Measurements from ENCODE around the gene A3GALT2.

Gene A3GALT2

DNA sequence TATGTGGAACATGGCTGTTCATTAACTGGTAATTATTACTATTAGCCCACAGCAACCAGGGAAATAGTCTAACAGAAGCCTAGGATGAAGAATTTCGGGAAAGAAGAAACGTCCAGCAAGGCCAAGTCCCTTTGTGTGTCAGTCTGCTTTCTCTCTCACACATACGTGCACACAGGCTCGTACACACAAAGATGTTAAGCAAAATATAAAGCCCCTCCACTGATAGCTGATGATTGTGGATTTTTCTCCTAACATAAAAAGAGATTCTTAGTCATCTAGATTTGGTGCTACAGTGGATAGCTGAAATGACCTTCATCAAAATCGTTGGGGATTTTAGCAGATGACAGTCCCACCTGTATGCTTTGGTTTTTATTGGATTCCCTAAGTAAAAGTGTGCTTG lies 42.1 kb upstream of the A3GALT2 start:
- H3K27me3 ChIP-seq (ENCODE audit: control insufficient read depth, insufficient read depth, low read length) = no peaks in the 10 kb centered on the region
- no peaks in the 10 kb centered on the region for H3K9me3 ChIP-seq (ENCODE audit: control insufficient read depth, insufficient read depth, low read length)
- no peaks in the 10 kb centered on the region for H3K36me3 ChIP-seq (ENCODE audit: control insufficient read depth, insufficient read depth, low read length)
- no CpG with 5 or more reads among the region's 5 CpGs for WGBS (ENCODE audit: insufficient coverage, insufficient read length)
- DNase-seq (ENCODE audit: low read depth, low spot score) = no peak
- H3K27ac ChIP-seq (ENCODE audit: low read length) = no peak overlapping the region
- peaks cover 8% of the 10 kb centered on the region; the same call in 1 of the 2 replicates for H3K4me1 ChIP-seq (ENCODE audit: control insufficient read depth, insufficient read depth, low read length)
- H3K4me3 ChIP-seq (ENCODE audit: low read length) = no peak overlapping the region

- no peak for DNase-seq (ENCODE audit: low read depth, low spot score)
- Histone ChIP-seq H3K4me1 (ENCODE audit: control insufficient read depth, insufficient read depth, low read length) (peaks cover 8% of the 10 kb centered on the region; the same call in 1 of the 2 replicates), H3K4me3 (ENCODE audit: low read length) (no peak overlapping the region), H3K9me3 (ENCODE audit: control insufficient read depth, insufficient read depth, low read length) (no peaks in the 10 kb centered on the region), H3K27ac (ENCODE audit: low read length) (no peak overlapping the region), H3K36me3 (ENCODE audit: control insufficient read depth, insufficient read depth, low read length) (no peaks in the 10 kb centered on the region), H3K27me3 (ENCODE audit: control insufficient read depth, insufficient read depth, low read length) (no peaks in the 10 kb centered on the region; the same call in 1 of the 2 replicates)
- WGBS (ENCODE audit: insufficient coverage, insufficient read length) = no CpG with 5 or more reads among the region's 11 CpGs
Measured at GRCh38 chr1:33361532-33362235, 40.8 kb upstream of the A3GALT2 start.

DNA sequence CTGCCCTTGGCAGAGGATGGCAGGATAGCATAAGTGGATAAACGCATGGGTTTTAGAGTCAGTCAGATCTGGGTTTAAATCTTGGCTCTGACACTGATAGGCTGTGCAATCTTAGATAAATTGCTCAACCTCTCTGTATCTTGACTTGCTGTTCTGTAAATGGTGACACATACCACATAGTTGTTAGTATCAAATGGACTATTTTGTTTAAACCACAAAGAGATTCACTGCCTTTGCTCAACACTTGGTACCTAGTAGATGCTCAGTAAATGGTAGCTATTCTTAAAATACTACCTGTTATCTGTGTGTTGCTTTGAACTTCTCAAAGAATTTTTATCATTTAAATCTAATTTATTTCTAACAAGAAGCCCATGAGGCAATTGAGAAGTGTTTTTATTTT lies 39.5 kb upstream of the A3GALT2 start:
- DNase-seq (ENCODE audit: low read depth, low spot score) = no peak
- Histone ChIP-seq H3K4me1 (ENCODE audit: control insufficient read depth, insufficient read depth, low read length) (peaks cover 8% of the 10 kb centered on the region; the same call in 1 of the 2 replicates), H3K27ac (ENCODE audit: low read length) (no peak overlapping the region), H3K4me3 (ENCODE audit: low read length) (no peak overlapping the region), H3K27me3 (ENCODE audit: control insufficient read depth, insufficient read depth, low read length) (no peaks in the 10 kb centered on the region; the same call in 1 of the 2 replicates), H3K36me3 (ENCODE audit: control insufficient read depth, insufficient read depth, low read length) (no peaks in the 10 kb centered on the region), H3K9me3 (ENCODE audit: control insufficient read depth, insufficient read depth, low read length) (no peaks in the 10 kb centered on the region)
- WGBS (ENCODE audit: insufficient coverage, insufficient read length) = no CpG with 5 or more reads among the region's 1 CpG

DNA sequence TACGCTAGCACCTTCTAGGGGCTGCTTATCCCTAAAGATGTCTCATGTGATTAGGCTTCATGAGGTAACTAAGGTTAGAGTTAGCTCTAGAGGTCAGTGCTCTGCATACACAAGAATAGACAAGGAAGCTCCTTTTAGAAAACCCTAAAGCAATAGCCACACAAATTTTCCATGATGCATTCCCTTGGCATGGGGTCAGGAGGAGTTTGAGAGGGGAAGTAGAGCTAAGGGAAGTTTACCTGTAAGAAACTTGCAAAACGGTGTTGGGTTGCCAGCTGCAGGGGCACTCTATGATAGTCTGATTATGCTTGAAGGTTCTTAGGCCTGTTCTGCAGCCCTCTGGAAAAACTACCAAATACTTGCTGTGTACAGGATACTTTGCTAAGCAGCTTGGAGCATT lies 39.0 kb upstream of the A3GALT2 start:
- Histone ChIP-seq H3K4me3 (ENCODE audit: low read length) (no peak overlapping the region), H3K9me3 (ENCODE audit: control insufficient read depth, insufficient read depth, low read length) (no peaks in the 10 kb centered on the region), H3K4me1 (ENCODE audit: control insufficient read depth, insufficient read depth, low read length) (peaks cover 8% of the 10 kb centered on the region; the same call in 1 of the 2 replicates), H3K27me3 (ENCODE audit: control insufficient read depth, insufficient read depth, low read length) (no peaks in the 10 kb centered on the region; the same call in 1 of the 2 replicates), H3K27ac (ENCODE audit: low read length) (no peak overlapping the region), H3K36me3 (ENCODE audit: control insufficient read depth, insufficient read depth, low read length) (no peaks in the 10 kb centered on the region)
- DNase-seq (ENCODE audit: low read depth, low spot score) = no peak
- no CpG with 5 or more reads among the region's 2 CpGs for WGBS (ENCODE audit: insufficient coverage, insufficient read length)

DNA sequence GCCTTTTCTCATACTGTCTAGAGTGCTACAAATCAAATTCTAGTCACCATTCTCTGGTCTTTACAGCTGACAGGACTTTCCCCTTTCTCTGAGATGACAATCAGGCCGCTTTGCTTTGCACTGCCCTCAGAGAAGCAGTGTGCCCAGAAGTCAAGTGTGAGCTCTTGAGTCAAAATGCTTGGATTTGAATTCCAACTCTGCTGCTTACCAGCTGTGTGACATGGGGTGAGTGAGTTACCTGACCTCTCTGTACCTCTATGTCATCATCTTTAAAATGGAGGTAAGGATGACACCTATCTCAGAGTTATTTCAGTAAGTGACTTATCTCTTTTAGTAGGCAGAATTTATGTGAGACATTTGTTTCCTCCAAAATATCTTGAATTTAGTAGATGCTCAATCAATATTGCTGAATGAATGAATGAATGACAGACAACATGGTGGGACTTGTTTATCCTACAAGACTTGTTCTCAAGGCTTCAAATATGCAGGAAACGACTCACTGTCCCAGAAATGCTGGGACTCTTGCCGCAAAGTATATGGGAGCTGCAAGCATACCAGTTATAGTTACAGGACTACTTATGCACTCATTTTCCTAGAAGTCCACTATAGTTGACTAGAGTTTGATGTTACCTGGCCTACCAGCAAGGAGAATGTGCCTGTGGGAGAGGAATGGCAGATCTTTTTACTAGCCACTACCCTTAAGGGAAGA lies 38.1 kb upstream of the A3GALT2 start:
- Histone ChIP-seq H3K27me3 (ENCODE audit: control insufficient read depth, insufficient read depth, low read length) (peaks cover under 1% of the 10 kb centered on the region; the same call in 1 of the 2 replicates), H3K4me3 (ENCODE audit: low read length) (no peak overlapping the region), H3K4me1 (ENCODE audit: control insufficient read depth, insufficient read depth, low read length) (peaks cover 4% of the 10 kb centered on the region; the same call in 1 of the 2 replicates), H3K36me3 (ENCODE audit: control insufficient read depth, insufficient read depth, low read length) (no peaks in the 10 kb centered on the region), H3K27ac (ENCODE audit: low read length) (no peak overlapping the region), H3K9me3 (ENCODE audit: control insufficient read depth, insufficient read depth, low read length) (no peaks in the 10 kb centered on the region)
- WGBS (ENCODE audit: insufficient coverage, insufficient read length) = no CpG with 5 or more reads among the region's 3 CpGs
- DNase-seq (ENCODE audit: low read depth, low spot score) = no peak

DNA sequence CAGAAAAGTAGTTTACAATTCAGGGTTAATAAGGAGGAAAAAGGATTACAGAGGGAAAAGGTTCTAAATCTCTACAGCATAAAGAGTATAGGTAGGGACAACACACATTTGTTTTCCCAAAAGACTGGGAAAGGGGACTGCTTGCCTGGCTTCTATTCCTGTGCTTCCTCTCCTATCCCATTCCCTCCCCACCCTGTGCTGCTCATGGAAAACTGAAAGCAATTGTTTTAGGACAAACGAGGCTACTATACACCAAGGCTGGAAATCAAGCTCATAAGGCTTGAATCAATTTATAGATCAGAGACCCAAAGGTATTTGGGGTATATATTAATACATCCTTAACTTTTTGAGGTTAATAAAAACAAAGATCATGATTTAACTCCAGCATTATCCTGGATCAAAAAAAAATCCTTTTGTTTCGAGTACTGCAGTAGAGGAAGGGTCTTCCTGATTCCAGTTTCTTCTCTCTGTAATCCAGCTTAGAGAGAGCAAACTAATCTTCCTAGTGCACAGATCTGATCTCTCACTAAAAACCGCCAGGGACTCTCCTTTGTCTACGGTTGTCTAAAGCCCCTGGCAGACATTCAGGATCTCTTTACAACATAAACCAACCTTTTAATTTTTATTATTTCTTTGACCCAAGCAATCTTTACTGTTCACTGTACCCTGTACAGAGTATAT lies 37.4 kb upstream of the A3GALT2 start:
- no CpG with 5 or more reads among the region's 4 CpGs for whole genome bisulfite sequencing (ENCODE audit: insufficient coverage, insufficient read length)
- H3K36me3 ChIP-seq (ENCODE audit: control insufficient read depth, insufficient read depth, low read length) = no peaks in the 10 kb centered on the region

GRCh38 chr1:33357099-33357498 lies 36.2 kb upstream of the A3GALT2 start:
- Histone ChIP-seq H3K27me3 (ENCODE audit: control insufficient read depth, insufficient read depth, low read length) (peaks cover 10% of the 10 kb centered on the region; the same call in 1 of the 2 replicates), H3K27ac (ENCODE audit: low read length) (no peak overlapping the region), H3K4me1 (ENCODE audit: control insufficient read depth, insufficient read depth, low read length) (peaks cover 2% of the 10 kb centered on the region; the same call in 1 of the 2 replicates), H3K9me3 (ENCODE audit: control insufficient read depth, insufficient read depth, low read length) (no peaks in the 10 kb centered on the region), H3K4me3 (ENCODE audit: low read length) (no peak overlapping the region), H3K36me3 (ENCODE audit: control insufficient read depth, insufficient read depth, low read length) (no peaks in the 10 kb centered on the region)
- WGBS (ENCODE audit: insufficient coverage, insufficient read length) = no CpG with 5 or more reads among the region's 5 CpGs
- DNase-seq (ENCODE audit: low read depth, low spot score) = no peak

More for the DNA sequence above, 37.4 kb upstream of the A3GALT2 start:
- DNase-seq (ENCODE audit: low read depth, low spot score) = no peak
- Histone ChIP-seq H3K27ac (ENCODE audit: low read length) (no peak overlapping the region), H3K27me3 (ENCODE audit: control insufficient read depth, insufficient read depth, low read length) (peaks cover 5% of the 10 kb centered on the region; the same call in 1 of the 2 replicates), H3K9me3 (ENCODE audit: control insufficient read depth, insufficient read depth, low read length) (no peaks in the 10 kb centered on the region), H3K4me1 (ENCODE audit: control insufficient read depth, insufficient read depth, low read length) (peaks cover 2% of the 10 kb centered on the region; the same call in 1 of the 2 replicates), H3K4me3 (ENCODE audit: low read length) (no peak overlapping the region)

DNA sequence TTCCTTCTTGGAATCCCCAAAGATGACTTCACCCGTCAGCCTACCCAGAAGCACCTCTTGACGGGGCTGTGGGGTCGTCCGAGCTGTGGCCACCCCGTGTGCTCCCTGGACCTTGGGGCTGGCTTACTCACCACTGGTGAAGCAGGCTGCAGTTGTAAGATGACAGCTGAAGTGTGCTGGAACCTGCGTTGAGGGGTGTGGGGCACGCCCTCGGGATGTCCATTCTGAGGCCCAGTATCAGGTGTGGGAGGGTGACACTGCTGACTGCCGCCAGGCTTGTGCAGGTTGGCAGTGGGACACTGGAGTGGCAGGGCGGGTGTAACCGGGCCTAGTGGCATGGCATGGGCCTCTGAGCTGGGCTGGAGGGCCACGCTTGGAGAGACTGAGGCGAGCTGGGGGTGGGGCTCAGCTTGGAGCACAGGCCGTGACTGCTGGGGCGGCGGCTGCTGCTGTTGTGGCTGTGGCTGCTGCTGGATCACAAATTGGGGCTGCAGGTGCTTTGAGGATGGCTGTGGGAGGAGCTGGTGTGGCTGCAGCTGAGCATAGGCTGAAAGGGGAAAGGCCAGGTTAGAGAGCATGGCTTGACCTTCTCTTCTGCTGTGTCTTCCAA lies 33.9 kb upstream of the A3GALT2 start:
- Histone ChIP-seq H3K4me3 (ENCODE audit: low read length) (no peak overlapping the region), H3K4me1 (ENCODE audit: control insufficient read depth, insufficient read depth, low read length) (no peaks in the 10 kb centered on the region), H3K9me3 (ENCODE audit: control insufficient read depth, insufficient read depth, low read length) (no peaks in the 10 kb centered on the region), H3K27ac (ENCODE audit: low read length) (no peak overlapping the region), H3K36me3 (ENCODE audit: control insufficient read depth, insufficient read depth, low read length) (no peaks in the 10 kb centered on the region), H3K27me3 (ENCODE audit: control insufficient read depth, insufficient read depth, low read length) (peaks cover 26% of the 10 kb centered on the region)
- DNase-seq (ENCODE audit: low read depth, low spot score) = no peak
- no CpG with 5 or more reads among the region's 16 CpGs for WGBS (ENCODE audit: insufficient coverage, insufficient read length)

GRCh38 chr1:33353531-33353930 lies 32.6 kb upstream of the A3GALT2 start:
- H3K4me3 ChIP-seq (ENCODE audit: low read length) = no peak overlapping the region
- H3K9me3 ChIP-seq (ENCODE audit: control insufficient read depth, insufficient read depth, low read length) = no peaks in the 10 kb centered on the region
- WGBS (ENCODE audit: insufficient coverage, insufficient read length) = no CpG with 5 or more reads among the region's 5 CpGs
- H3K27me3 ChIP-seq (ENCODE audit: control insufficient read depth, insufficient read depth, low read length) = peaks cover 31% of the 10 kb centered on the region
- no peaks in the 10 kb centered on the region for H3K4me1 ChIP-seq (ENCODE audit: control insufficient read depth, insufficient read depth, low read length)
- no peaks in the 10 kb centered on the region for H3K36me3 ChIP-seq (ENCODE audit: control insufficient read depth, insufficient read depth, low read length)
- no peak for DNase-seq (ENCODE audit: low read depth, low spot score)
- no peak overlapping the region for H3K27ac ChIP-seq (ENCODE audit: low read length)

- peaks cover 49% of the 10 kb centered on the region for H3K27me3 ChIP-seq (ENCODE audit: control insufficient read depth, insufficient read depth, low read length)
- WGBS (ENCODE audit: insufficient coverage, insufficient read length) = no CpG with 5 or more reads among the region's 6 CpGs
- no peaks in the 10 kb centered on the region for H3K36me3 ChIP-seq (ENCODE audit: control insufficient read depth, insufficient read depth, low read length)
Measured at GRCh38 chr1:33351281-33351660, 30.4 kb upstream of the A3GALT2 start.

More at GRCh38 chr1:33351281-33351660, 30.4 kb upstream of the A3GALT2 start:
- Histone ChIP-seq H3K4me1 (ENCODE audit: control insufficient read depth, insufficient read depth, low read length) (no peaks in the 10 kb centered on the region), H3K9me3 (ENCODE audit: control insufficient read depth, insufficient read depth, low read length) (no peaks in the 10 kb centered on the region), H3K27ac (ENCODE audit: low read length) (no peak overlapping the region), H3K4me3 (ENCODE audit: low read length) (no peak overlapping the region)
- DNase-seq (ENCODE audit: low read depth, low spot score) = no peak
